ENCODE measurements around the gene SIGLEC14.

SIGLEC14 gene

GRCh38 chr19:51691584-51692428, 45.2 kb upstream of the SIGLEC14 start:
- TF ChIP-seq, protein P1, sequence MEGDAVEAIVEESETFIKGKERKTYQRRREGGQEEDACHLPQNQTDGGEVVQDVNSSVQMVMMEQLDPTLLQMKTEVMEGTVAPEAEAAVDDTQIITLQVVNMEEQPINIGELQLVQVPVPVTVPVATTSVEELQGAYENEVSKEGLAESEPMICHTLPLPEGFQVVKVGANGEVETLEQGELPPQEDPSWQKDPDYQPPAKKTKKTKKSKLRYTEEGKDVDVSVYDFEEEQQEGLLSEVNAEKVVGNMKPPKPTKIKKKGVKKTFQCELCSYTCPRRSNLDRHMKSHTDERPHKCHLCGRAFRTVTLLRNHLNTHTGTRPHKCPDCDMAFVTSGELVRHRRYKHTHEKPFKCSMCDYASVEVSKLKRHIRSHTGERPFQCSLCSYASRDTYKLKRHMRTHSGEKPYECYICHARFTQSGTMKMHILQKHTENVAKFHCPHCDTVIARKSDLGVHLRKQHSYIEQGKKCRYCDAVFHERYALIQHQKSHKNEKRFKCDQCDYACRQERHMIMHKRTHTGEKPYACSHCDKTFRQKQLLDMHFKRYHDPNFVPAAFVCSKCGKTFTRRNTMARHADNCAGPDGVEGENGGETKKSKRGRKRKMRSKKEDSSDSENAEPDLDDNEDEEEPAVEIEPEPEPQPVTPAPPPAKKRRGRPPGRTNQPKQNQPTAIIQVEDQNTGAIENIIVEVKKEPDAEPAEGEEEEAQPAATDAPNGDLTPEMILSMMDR (IDR thresholded peaks at IDR 0.05; ENCODE audit: low read depth, low read length) = no peak
- peak overlapping the region; percentile 89 for H3K4me3 ChIP-seq (ENCODE audit: low read depth, low read length)

GRCh38 chr19:51691074-51691583, 44.5 kb upstream of the SIGLEC14 start:
- peak overlapping the region; percentile 89 for H3K4me3 ChIP-seq (ENCODE audit: low read depth, low read length)
- TF ChIP-seq, protein P1 (IDR thresholded peaks at IDR 0.05; ENCODE audit: low read depth, low read length) = no peak

- H3K4me3 ChIP-seq (ENCODE audit: low read depth, low read length) = peak overlapping the region; percentile 89
- TF ChIP-seq, protein P1 (IDR thresholded peaks at IDR 0.05; ENCODE audit: low read depth, low read length) = no peak
These were observed 43.9 kb upstream of the SIGLEC14 start for GRCh38 chr19:51690454-51691073.

DNA sequence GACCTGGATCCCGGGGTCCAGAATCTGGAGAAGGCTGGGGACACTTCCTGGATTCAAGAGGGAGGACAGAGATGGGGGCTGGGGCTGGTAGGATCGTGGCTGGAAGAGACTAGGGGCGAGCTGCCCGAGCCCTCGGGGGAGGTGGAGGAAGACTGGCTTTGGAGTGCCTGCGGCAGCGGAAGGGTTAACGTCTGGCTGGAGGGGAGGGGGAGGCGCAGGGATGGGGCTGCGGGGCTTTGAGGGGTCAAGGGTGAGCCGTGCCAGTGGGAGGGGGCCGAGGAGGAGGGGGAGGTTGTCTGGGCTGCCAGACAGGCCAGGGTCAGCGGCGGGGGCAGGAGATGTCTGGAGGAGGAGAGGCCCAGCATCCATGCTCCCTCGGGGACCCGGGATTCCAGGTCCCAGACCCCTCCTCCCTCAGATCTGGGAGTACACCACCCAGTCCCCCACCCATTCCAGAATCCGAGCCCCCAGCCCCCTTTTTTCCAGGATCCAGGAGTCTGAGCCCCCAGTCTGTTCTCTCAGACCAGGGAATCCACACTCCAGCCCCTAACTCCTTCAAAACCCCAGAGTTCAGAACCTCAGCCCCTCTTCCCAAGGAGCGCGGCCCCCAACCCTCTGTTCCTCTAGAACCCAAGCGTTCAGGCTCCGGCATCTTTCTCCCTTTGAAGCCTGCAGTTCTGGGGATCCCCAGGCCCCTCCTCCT, 43.3 kb upstream of the SIGLEC14 start:
- peak overlapping the region; percentile 89 for H3K4me3 ChIP-seq (ENCODE audit: low read depth, low read length)
- TF ChIP-seq, protein P1 (IDR thresholded peaks at IDR 0.05; ENCODE audit: low read depth, low read length) = no peak

DNA sequence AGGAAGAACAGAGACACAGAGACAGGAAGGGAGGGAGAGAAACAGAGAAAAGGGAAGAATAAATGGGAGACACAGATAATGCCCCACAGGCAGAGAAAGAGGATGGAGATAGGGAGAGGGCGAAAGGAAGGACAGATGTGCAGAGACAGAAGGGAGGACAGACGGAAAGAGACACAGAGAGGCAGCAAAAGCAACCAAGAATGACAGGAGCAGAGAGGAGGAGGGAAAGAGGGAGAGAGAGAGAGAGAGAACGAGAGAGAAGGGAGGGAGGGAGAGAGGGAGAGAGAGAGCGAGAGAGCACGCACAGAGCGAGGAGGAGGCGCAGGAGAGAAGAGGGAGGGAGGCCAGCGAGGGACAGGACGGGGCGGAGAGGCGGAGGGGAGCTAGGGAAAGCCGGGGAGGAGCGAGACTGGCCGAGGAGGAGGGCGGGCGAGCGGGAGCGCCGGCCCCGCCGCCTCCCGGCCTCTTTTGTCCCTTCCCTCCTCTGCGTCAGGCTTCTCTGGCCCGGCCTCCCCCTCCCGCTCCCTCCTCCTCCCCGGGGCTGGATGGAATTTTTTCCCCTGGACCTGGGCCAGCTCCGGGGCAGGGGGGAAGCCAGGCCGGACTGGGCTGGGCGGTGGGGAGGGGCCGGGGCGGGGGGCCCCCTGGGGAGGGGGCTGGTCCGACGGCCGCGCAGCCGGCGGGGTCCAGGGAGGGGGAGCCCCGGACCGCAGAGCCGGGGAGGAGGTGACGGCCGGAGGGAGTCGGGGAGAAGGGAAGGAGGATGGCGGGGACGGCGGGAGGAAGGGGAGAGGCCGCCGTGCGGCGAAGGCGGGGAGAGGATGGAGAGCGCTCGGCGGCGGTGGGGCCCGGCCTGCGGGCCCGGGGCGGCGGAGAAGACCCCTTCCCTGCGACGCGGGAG, 42.3 kb upstream of the SIGLEC14 start:
- TF ChIP-seq, protein P1 (IDR thresholded peaks at IDR 0.05; ENCODE audit: low read depth, low read length) = no peak
- H3K4me3 ChIP-seq (ENCODE audit: low read depth, low read length) = peak overlapping the region; percentile 89

DNA sequence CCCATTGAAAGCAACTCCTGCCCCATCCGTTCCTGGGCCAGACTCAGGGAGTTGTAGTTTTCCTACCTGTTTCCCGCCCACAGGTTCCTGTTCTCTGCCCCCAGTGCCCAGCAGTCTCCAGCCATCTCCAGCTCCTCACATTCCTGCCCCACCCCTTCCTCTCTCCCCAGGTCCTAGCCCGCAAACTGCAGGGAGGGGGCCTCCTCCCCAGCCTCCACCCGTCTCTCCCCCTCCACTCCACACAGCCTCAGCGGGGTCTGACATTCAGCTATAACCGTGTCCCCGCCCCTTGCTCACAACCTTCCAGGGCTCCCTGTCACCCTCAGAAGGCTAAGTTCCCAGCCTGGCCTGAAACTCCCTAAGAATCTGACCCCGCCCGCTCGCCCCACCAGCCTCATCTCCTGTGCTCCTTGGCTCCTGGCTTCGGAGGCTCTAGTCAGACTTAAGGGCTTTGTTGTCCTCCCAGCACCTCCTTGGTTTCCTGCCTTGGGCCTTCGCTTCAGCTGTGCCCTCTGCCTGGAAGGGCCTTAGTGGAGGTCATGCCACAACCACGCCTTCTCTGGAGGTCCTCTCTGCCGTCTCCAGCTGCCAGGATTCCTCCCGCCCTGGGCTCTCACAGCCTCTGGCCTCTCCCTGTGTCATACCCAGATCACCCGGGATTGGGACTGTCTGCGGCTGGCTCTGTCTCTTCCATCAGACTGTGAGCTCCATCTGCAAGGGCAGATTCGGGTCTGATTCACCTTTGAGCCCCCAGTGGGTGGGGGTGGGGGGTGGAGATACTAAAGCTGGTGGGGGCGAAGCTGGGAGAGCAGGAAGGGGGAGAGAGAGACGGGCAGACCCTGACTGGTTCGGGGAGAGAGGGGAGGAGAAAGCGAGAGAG, 41.4 kb upstream of the SIGLEC14 start:
- TF ChIP-seq, protein P1 (IDR thresholded peaks at IDR 0.05; ENCODE audit: low read depth, low read length) = no peak
- peak overlapping the region; percentile 62 for H3K4me3 ChIP-seq (ENCODE audit: low read depth, low read length)

Data from WI38 (cell line).